Gastroesophageal sphincter (tissue), 3 donors: Measurements from ENCODE around the gene BMP8B.
"Not testable (repeated sequence)": the region's sequence is repeated elsewhere in the genome, so short reads cannot be mapped to it uniquely, and the experiment has no call there.

Experiments used
- CTCF ChIP-seq, 4 experiments: fragments of 200-600 bp in 2 of 4; fragments of 450-650 bp in 2 of 4; sonication (generic) in 1 of 4; IDR thresholded peaks; one replicate each; pipeline ENCODE4 v1.5.1; 2017 to 2019; ENCODE audit warnings: antibody characterized with exemption in 4 of 4, mild to moderate bottlenecking in 2 of 4, moderate library complexity in 2 of 4
- POLR2A ChIP-seq, 2 donors: fragments of 450-650 bp; IDR thresholded peaks; one replicate each; pipeline ENCODE4 v1.6.1; 2017; ENCODE audit warnings: antibody characterized with exemption in 2 of 2, mild to moderate bottlenecking in 2 of 2, moderate library complexity in 1 of 2

- TF ChIP-seq CTCF, POLR2A (IDR thresholded peaks at IDR 0.05): not testable (repeated sequence)
Measured at GRCh38 chr1:39786303-39787107, 2.2 kb downstream of the BMP8B start.
